Spleen (tissue), 11 donors: Measurements from ENCODE around the gene TRIM72. TPM values are rescaled to one million over a fixed set of nuclear protein-coding genes. Genes with fewer than 3 reads are reported as not detected.
A peak's percentile ranks its signal among the peaks of the same experiment; 100 is the strongest.

Experiments
- DNase-seq: peaks from one replicate; pipeline ENCODE4 v3.0.0-alpha.2; 2020
- H3K27ac ChIP-seq, 8 donors: fragments of 200-600 bp; sonication (generic) in 7 of 8; 1 replicate in 4 of 8; 2 replicates in 4 of 8; pipeline versions ENCODE4 v1.5.0 to v1.8.0; 2016 to 2021; ENCODE audit warnings: inconsistent platforms in 4 of 8, mild to moderate bottlenecking in 4 of 8, moderate library complexity in 1 of 8
- H3K27me3 ChIP-seq, 7 donors: fragments of 200-600 bp; sonication (generic) in 6 of 7; replicated peaks in 1 of 7; 1 replicate in 4 of 7; 2 replicates in 3 of 7; pipeline versions ENCODE4 v1.5.0 to v1.8.0; 2016 to 2021; ENCODE audit warnings: inconsistent platforms in 3 of 7, mild to moderate bottlenecking in 1 of 7
- H3K36me3 ChIP-seq, 6 donors: fragments of 200-600 bp; sonication (generic) in 5 of 6; 1 replicate in 4 of 6; 2 replicates in 2 of 6; pipeline versions ENCODE4 v1.5.0 to v1.8.0; 2016 to 2021; ENCODE audit warnings: inconsistent platforms in 2 of 6
- H3K4me1 ChIP-seq, 6 donors: fragments of 200-600 bp; sonication (generic) in 5 of 6; 1 replicate in 3 of 6; 2 replicates in 3 of 6; pipeline versions ENCODE4 v1.5.0 to v1.8.0; 2016 to 2021; ENCODE audit warnings: inconsistent platforms in 3 of 6
- H3K4me3 ChIP-seq, 8 donors: fragments of 200-600 bp; sonication (generic) in 7 of 8; 1 replicate in 4 of 8; 2 replicates in 4 of 8; pipeline versions ENCODE4 v1.5.0 to v1.8.0; 2016 to 2021; ENCODE audit warnings: inconsistent platforms in 4 of 8, mild to moderate bottlenecking in 4 of 8, moderate library complexity in 2 of 8
- H3K9me3 ChIP-seq, 8 donors: fragments of 200-600 bp; sonication (generic) in 7 of 8; 1 replicate in 4 of 8; 2 replicates in 4 of 8; pipeline versions ENCODE4 v1.5.0 to v1.8.0; 2016 to 2021; ENCODE audit warnings: inconsistent platforms in 4 of 8
- POLR2A ChIP-seq, 3 donors: fragments of 450-650 bp; IDR thresholded peaks; one replicate each; pipeline ENCODE4 v1.5.1; 2017; ENCODE audit warnings: antibody characterized with exemption in 3 of 3, mild to moderate bottlenecking in 1 of 3
- POLR2AphosphoS5 ChIP-seq, 3 donors: sonication (generic); formaldehyde crosslinking; IDR thresholded peaks; one replicate each; pipeline ENCODE4 v1.5.1; 2017; ENCODE audit warnings: antibody characterized with exemption in 3 of 3
- WGBS, 5 donors: extraction: QIAGEN DNeasy Blood & Tissue Kit in 3 of 5; methylation state at CpG; one replicate each; pipeline versions ENCODE4 v1.1.5 to v1.1.7; 2013 to 2018; 5-methylcytosine and 5-hydroxymethylcytosine counted together
- intact Hi-C: fragments of 100-400 bp; cut with DNase I; formaldehyde crosslinking; loops from one replicate; pipeline ENCODE4 v1.15.0; 2023; ENCODE audit warnings: low total_unique reads
- polyA plus RNA-seq, 3 donors: library from polyadenylated mRNA; stranded (reverse); fragments of 200-250 nt; gene quantifications; one replicate each; pipeline ENCODE4 v1.2.1, GENCODE V29; 2013
- total RNA-seq, 7 donors: library from RNA; depleted of rRNA in 3 of 7; stranded (reverse); fragments of >200 nt in 3 of 7; fragmentation: NEBNext Ultra II Directional in 4 of 7; extraction: Animal tissue kit (Norgen Biotek cat#: 25700) in 4 of 7; gene quantifications; one replicate each; pipeline versions ENCODE4 v1.1.0 to v1.2.1, GENCODE V29; 2016 to 2021
- TF ChIP-seq, protein P1 (sequence below), 11 experiments: fragments of 200-600 bp in 7 of 11; fragments of 450-650 bp in 4 of 11; sonication (generic) in 4 of 11; IDR thresholded peaks in 8 of 11; conservative IDR thresholded peaks in 3 of 11; 1 replicate in 7 of 11; 2 replicates in 4 of 11; pipeline versions ENCODE4 v1.4.0 to v1.8.0; 2016 to 2021; ENCODE audit warnings: antibody characterized with exemption in 11 of 11, inconsistent platforms in 4 of 11, mild to moderate bottlenecking in 1 of 11
- donor health status: healthy with polysubstance abuse.
- donor health status: DM: no; HTN: no; CAD: no; lungs with moderate emphysema.
- donor health status: DM: no; HTN: no; CAD: no.
- donor health status: Bipolar disorder and iron deficiency.
- donor health status: healthy.
- donor health status: DM: no; HTN: no; CAD: no.
- donor health status: DM: yes; HTN: yes; CAD: no.

Gene TRIM72
- total and polyA plus RNA-seq, 10 donors = 0.05 to 0.26 (median 0.13) TPM; not detected in 3

DNA sequence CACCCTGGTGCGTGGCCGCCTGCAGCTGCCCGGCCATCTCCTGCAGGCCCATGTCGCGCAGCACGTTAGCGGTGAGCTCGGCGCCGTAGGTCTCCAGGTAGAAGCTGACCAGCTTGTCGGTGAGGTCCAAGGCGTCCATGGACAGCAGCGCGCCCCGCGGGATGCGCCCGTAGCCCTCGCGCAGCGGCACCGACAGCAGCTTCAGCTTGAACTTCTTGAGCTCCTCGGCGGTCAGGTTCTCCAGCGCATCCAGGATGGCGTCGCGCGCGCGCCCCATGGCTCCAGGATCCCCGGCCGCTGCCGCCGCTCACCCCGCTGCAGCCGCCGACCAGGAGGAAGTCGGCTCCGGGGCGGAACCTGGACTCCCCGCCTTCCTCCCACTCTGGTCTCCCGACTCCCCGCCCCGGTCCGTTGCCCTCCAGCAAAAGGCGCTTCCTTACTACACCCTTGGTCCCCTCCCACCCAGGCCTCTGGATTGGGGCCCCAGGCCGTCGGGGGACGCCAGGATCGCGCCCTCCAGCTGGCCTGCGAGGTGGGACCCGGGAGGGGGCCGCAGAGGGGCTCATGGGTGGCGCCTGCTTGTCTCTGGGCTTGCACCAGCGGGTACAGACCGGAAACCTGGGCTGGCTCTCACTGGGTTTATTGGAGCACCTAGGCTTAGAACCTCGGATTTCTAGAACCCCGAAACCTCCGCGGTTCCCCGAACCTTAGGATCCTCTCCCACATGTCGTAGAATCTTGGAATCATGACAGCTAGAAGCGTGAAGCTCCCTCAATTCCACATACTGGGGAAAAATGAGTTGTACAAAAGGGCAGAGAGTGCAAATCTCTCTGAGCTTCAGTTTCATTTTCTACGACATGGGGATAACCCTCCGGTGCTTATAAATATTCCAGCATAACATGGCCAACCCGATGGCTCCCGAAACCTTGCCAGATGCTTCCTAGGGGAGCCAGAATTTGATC, 11.2 kb upstream of the TRIM72 start, which contains the start of gene PYCARD:
Gene PYCARD, minus strand, starts transcription at position 347 of the 962 bp plus-strand sequence. Its CDS starts 70 bp downstream, at position 277.
- Histone ChIP-seq H3K27me3 (no peaks in the 10 kb centered on the region), H3K27ac (peak within 1 kb of the TSS; percentile 72 to 96 (median 88)), H3K4me1 (peaks cover 20 to 80% (median 51%) of the 10 kb centered on the region in 6 donors), H3K9me3 (no peaks in the 10 kb centered on the region), H3K36me3 (peaks cover 0 to 31% (median 0%) of the 10 kb centered on the region in 6 donors), H3K4me3 (peak within 1 kb of the TSS; percentile 76 to 97 (median 92))
- WGBS, 5 donors = 3 to 7% (median 4%) methylated on average over 19 to 69 of the region's 69 CpGs
- TF ChIP-seq POLR2A (IDR thresholded peaks at IDR 0.05) (no peak), POLR2AphosphoS5 (IDR thresholded peaks at IDR 0.05) (peak in 2 of 3 donors; percentile 74 to 80)
- intact Hi-C loops = no loop called here
- DNase-seq = peak; percentile 93

DNA sequence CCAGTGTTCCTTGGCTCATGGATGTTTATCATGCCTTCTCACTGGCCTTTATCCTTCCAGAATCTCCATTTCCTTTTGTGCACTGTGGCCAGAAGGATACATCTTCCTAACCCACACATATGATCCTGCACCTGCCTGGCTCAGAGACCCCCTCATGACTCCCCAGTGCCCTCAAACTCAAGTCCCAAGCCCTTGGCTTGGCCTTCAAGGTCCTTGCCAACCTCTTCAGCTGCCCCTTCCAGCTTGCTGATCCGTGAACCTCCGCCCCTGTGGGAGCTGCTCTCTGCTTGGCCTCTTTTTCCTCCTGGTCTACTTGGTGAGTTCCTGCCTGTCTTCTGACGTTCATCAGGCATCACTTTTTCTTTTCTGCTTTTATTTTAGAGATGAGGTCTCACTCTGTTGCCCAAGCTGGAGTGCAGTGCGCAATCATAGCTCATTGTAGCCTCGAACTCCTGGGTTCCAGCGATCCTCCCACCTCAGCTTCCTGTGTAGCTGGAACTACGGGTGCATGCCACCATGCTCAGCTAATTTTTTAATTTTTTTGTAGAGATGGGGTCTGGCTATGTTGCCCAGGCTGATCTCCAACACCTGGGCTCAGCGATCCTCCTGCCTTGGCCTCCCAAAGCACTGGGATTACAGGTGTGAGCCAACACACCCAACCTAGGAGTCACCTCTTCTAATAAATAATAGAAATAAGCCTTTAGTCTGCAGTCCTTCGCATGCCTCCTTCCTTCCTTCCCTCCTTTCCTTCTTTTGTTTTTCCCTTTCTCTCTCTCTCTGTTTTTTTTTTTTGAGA, 8.8 kb upstream of the TRIM72 start:
- Histone ChIP-seq H3K4me1 (peaks cover 19 to 56% (median 42%) of the 10 kb centered on the region in 6 donors), H3K27ac (no peak overlapping the region), H3K4me3 (no peak overlapping the region), H3K36me3 (peaks cover 0 to 7% (median 0%) of the 10 kb centered on the region in 6 donors), H3K27me3 (no peaks in the 10 kb centered on the region), H3K9me3 (no peaks in the 10 kb centered on the region)
- TF ChIP-seq POLR2A (IDR thresholded peaks at IDR 0.05) (no peak), POLR2AphosphoS5 (IDR thresholded peaks at IDR 0.05) (no peak)
- TF ChIP-seq, protein P1, sequence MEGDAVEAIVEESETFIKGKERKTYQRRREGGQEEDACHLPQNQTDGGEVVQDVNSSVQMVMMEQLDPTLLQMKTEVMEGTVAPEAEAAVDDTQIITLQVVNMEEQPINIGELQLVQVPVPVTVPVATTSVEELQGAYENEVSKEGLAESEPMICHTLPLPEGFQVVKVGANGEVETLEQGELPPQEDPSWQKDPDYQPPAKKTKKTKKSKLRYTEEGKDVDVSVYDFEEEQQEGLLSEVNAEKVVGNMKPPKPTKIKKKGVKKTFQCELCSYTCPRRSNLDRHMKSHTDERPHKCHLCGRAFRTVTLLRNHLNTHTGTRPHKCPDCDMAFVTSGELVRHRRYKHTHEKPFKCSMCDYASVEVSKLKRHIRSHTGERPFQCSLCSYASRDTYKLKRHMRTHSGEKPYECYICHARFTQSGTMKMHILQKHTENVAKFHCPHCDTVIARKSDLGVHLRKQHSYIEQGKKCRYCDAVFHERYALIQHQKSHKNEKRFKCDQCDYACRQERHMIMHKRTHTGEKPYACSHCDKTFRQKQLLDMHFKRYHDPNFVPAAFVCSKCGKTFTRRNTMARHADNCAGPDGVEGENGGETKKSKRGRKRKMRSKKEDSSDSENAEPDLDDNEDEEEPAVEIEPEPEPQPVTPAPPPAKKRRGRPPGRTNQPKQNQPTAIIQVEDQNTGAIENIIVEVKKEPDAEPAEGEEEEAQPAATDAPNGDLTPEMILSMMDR (IDR thresholded peaks at IDR 0.05 in 8 of 11, conservative IDR thresholded peaks at IDR 0.05 in 3 of 11) = no peak
- peak; percentile 41 for DNase-seq
- intact Hi-C loops = no loop called here
- WGBS, 5 donors = 80 to 90% (median 80%) methylated on average over 9 of the region's 9 CpGs

DNA sequence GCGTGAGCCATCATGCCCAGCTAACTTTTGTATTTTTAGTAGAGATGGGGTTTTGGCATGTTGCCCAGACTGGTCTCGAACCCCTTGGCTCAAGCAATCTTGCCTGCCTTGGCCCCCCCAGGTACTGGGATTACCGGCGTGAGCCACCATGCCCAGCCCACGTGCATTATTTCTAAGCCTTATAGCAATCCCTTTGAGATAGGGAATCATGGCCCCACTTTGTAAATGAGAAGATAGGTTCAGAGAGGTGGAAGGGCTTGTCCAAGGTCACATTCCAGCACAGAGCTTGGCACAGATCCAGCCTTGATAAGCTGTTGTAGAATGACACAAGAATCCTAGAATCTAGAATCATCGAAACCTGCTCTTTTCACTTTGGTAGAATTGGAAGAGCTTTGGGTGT, 7.1 kb upstream of the TRIM72 start:
- WGBS, 5 donors = 58 to 68% (median 58%) methylated on average over 6 of the region's 6 CpGs
- H3K27me3 ChIP-seq = no peaks in the 10 kb centered on the region
- peaks cover 2 to 39% (median 25%) of the 10 kb centered on the region in 6 donors for H3K4me1 ChIP-seq
- no peak for DNase-seq
- TF ChIP-seq, protein P1 (IDR thresholded peaks at IDR 0.05 in 8 of 11, conservative IDR thresholded peaks at IDR 0.05 in 3 of 11) = no peak
- no peak for TF ChIP-seq POLR2A (IDR thresholded peaks at IDR 0.05)
- TF ChIP-seq POLR2AphosphoS5 (IDR thresholded peaks at IDR 0.05) = no peak
- intact Hi-C loops = no loop called here
- H3K9me3 ChIP-seq = no peaks in the 10 kb centered on the region
- no peaks in the 10 kb centered on the region for H3K36me3 ChIP-seq
- H3K27ac ChIP-seq = no peak overlapping the region
- no peak overlapping the region for H3K4me3 ChIP-seq

DNA sequence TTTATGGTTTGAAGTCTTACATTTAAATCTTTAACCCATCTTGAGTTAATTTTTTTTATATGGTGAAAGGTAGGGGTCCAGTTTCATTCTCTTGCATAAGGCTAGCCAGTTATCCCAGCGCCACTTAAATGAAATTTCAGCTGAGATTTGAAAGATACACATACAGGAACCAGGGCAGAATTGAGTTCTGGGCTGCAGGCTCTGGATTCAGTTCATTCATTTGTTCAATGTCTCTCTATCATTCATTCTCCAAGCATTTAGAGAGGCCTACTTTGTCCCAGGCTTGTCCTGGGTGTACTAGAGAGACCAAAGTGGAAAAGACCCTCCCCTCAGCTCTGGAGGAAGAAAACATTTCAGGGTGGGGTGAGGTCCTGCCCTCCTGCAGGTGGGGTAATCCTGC, 577 bp upstream of the TRIM72 start:
- WGBS, 5 donors = 94 to 100% (median 97%) methylated on average over 1 of the region's 1 CpG
- no peak overlapping the region for H3K4me3 ChIP-seq
- TF ChIP-seq, protein P1 (IDR thresholded peaks at IDR 0.05 in 8 of 11, conservative IDR thresholded peaks at IDR 0.05 in 3 of 11) = no peak
- TF ChIP-seq POLR2A (IDR thresholded peaks at IDR 0.05) (no peak), POLR2AphosphoS5 (IDR thresholded peaks at IDR 0.05) (no peak)
- peaks cover 3 to 48% (median 30%) of the 10 kb centered on the region in 7 donors for H3K27me3 ChIP-seq
- H3K36me3 ChIP-seq = no peaks in the 10 kb centered on the region
- no peaks in the 10 kb centered on the region for H3K9me3 ChIP-seq
- no peak for DNase-seq
- no peak overlapping the region for H3K27ac ChIP-seq
- H3K4me1 ChIP-seq = peaks cover 25 to 45% (median 37%) of the 10 kb centered on the region in 6 donors
- intact Hi-C loops = no loop called here
